Body of pancreas (tissue), 4 donors: ENCODE measurements around the gene KCTD3.

Experiments used
- CTCF ChIP-seq, 7 experiments: fragments of 450-650 bp in 4 of 7; fragments of 200-600 bp in 3 of 7; sonication (generic) in 3 of 7; IDR thresholded peaks; one replicate each; pipeline ENCODE4 v1.5.1; 2016 to 2019; ENCODE audit warnings: antibody characterized with exemption in 7 of 7
- POLR2A ChIP-seq, 3 donors: fragments of 450-650 bp; IDR thresholded peaks; one replicate each; pipeline ENCODE4 v1.6.1; 2016; ENCODE audit warnings: antibody characterized with exemption in 3 of 3, mild to moderate bottlenecking in 2 of 3

GRCh38 chr1:215617979-215618378 is 50.9 kb downstream of the KCTD3 start:
- TF ChIP-seq POLR2A (IDR thresholded peaks at IDR 0.05) (no peak), CTCF (IDR thresholded peaks at IDR 0.05) (no peak)
